GM12878 (cell line): ENCODE results near the gene SVIL. TPM values are rescaled to one million over a fixed set of nuclear protein-coding genes. Genes with fewer than 3 reads are reported as not detected.

Experiments used
- ATAC-seq: fragments of 200-7000 bp; cut with Tn5 transposase; 3 replicates; pipeline ENCODE4 v1.9.1; 2020; ENCODE audit warnings: mild to moderate bottlenecking, moderate library complexity
- BruUV-seq: library from RNA; stranded (reverse); fragments of 400-500 nt; replicated peaks from 2 replicates; lab custom pipeline; 2021; lab: Mats Ljungman, UMichigan
- CTCF ChIA-PET: fragments of 300-600 bp; sonication (Branson Sonifier 250); formaldehyde crosslinking; extraction: SDS; loops from one replicate; lab custom pipeline; 2021; ENCODE audit warnings: inconsistent platforms; lab: Yijun Ruan, JAX
- POLR2A ChIA-PET: fragments of 350-600 bp; formaldehyde crosslinking; extraction: SDS; loops from one replicate; lab custom pipeline; 2021; ENCODE audit warnings: inconsistent platforms; lab: Charles Lee
- RAD21 ChIA-PET: fragments of 300-600 bp; sonication (Branson Sonifier 250); formaldehyde crosslinking; loops from one replicate; lab custom pipeline; 2023; ENCODE audit warnings: antibody characterized with exemption; ENCODE audit not compliant: unreplicated experiment; lab: Charles Lee
- SMC1A ChIA-PET: fragments of 300-600 bp; sonication (Branson Sonifier 250); formaldehyde crosslinking; loops from one replicate; lab custom pipeline; 2023; ENCODE audit not compliant: unreplicated experiment, uncharacterized antibody; lab: Charles Lee
- DNase-seq: peaks from one replicate; pipeline ENCODE4 v3.0.0-alpha.2; 2011; ENCODE audit warnings: low read depth, low spot score
- FAIRE-seq: peaks from 3 replicates; lab custom pipeline; 2011; peaks lifted over from hg19 to GRCh38; lab: Jason Lieb, UNC
- H2AFZ ChIP-seq: 2 replicates; pipeline ENCODE4 v1.6.0; 2011; ENCODE audit warnings: low read depth, low read length, control low read depth; ENCODE audit not compliant: control insufficient read depth
- H3K27ac ChIP-seq: 2 replicates; pipeline ENCODE4 v1.5.1; 2011; ENCODE audit warnings: control low read depth; ENCODE audit not compliant: control insufficient read depth, insufficient read depth
- H3K27me3 ChIP-seq, 2 experiments: replicated peaks in 1 of 2; 2 replicates each; pipeline versions ENCODE4 v1.6.0 to v1.6.1; 2011; ENCODE audit warnings: low read length in 1 of 2; ENCODE audit not compliant: control insufficient read depth in 2 of 2, insufficient read depth in 2 of 2
- H3K36me3 ChIP-seq, 2 experiments: 2 replicates each; pipeline ENCODE4 v1.5.1; 2011; ENCODE audit warnings: low read length in 1 of 2; ENCODE audit not compliant: control insufficient read depth in 2 of 2, insufficient read depth in 2 of 2
- H3K4me1 ChIP-seq: 2 replicates; pipeline ENCODE4 v1.6.1; 2011; ENCODE audit warnings: mild to moderate bottlenecking, low read length, moderate library complexity, mixed read lengths; ENCODE audit not compliant: control insufficient read depth, insufficient read depth
- H3K4me2 ChIP-seq: 2 replicates; pipeline ENCODE4 v1.6.0; 2011; ENCODE audit warnings: control low read depth; ENCODE audit not compliant: control insufficient read depth, insufficient read depth
- H3K4me3 ChIP-seq: fragments of 200-600 bp; sonication (generic); 2 replicates; pipeline ENCODE4 v1.5.1; 2016
- H3K79me2 ChIP-seq: 2 replicates; pipeline ENCODE4 v1.6.0; 2011; ENCODE audit warnings: low read length; ENCODE audit not compliant: control insufficient read depth, insufficient read depth
- H3K9ac ChIP-seq: 2 replicates; pipeline ENCODE4 v1.8.0; 2011; ENCODE audit warnings: low read length, control low read depth, mixed read lengths; ENCODE audit not compliant: control insufficient read depth, insufficient read depth
- H3K9me3 ChIP-seq: replicated peaks from 3 replicates; pipeline ENCODE4 v1.5.1; 2011; ENCODE audit warnings: mild to moderate bottlenecking, low read length; ENCODE audit not compliant: control insufficient read depth, insufficient read depth
- H4K20me1 ChIP-seq: 2 replicates; pipeline ENCODE4 v1.6.0; 2011; ENCODE audit not compliant: control insufficient read depth, insufficient read depth
- BACH1 ChIP-seq: fragments of 450-650 bp; IDR thresholded peaks from 2 replicates; pipeline ENCODE4 v1.6.1; 2017; ENCODE audit warnings: mild to moderate bottlenecking, borderline replicate concordance
- BCL3 ChIP-seq: IDR thresholded peaks from 2 replicates; pipeline ENCODE4 v1.6.1; 2011; ENCODE audit warnings: borderline replicate concordance, low read depth, mild to moderate bottlenecking, moderate library complexity, low read length; ENCODE audit not compliant: insufficient read depth, poor library complexity, severe bottlenecking
- BRCA1 ChIP-seq: IDR thresholded peaks from 2 replicates; pipeline ENCODE4 v1.6.1; 2011; ENCODE audit warnings: low read depth, low read length, improper control_type of control experiment
- KLF5 ChIP-seq: fragments of 450-650 bp; IDR thresholded peaks from 2 replicates; pipeline ENCODE4 v1.6.1; 2014; ENCODE audit warnings: mild to moderate bottlenecking; ENCODE audit not compliant: partially characterized antibody
- NBN ChIP-seq: fragments of 450-650 bp; IDR thresholded peaks from 2 replicates; pipeline ENCODE4 v1.6.1; 2016
- NR2C2 ChIP-seq: IDR thresholded peaks from 2 replicates; pipeline ENCODE4 v1.6.1; 2011; ENCODE audit warnings: borderline replicate concordance, low read depth; ENCODE audit not compliant: control insufficient read depth, insufficient read length
- NRF1 ChIP-seq: conservative IDR thresholded peaks from 2 replicates; pipeline ENCODE4 v1.6.1; 2011; ENCODE audit warnings: mild to moderate bottlenecking, low read depth, low read length, improper control_type of control experiment
- SIN3A ChIP-seq: IDR thresholded peaks from 2 replicates; pipeline ENCODE4 v1.6.1; 2012; ENCODE audit warnings: low read depth, low read length, improper control_type of control experiment
- SUPT20H ChIP-seq: IDR thresholded peaks from 2 replicates; pipeline ENCODE4 v1.6.1; 2011; ENCODE audit warnings: low read depth, mild to moderate bottlenecking, low read length, moderate library complexity, borderline replicate concordance; ENCODE audit not compliant: control insufficient read depth
- YY1 ChIP-seq: IDR thresholded peaks from 2 replicates; pipeline ENCODE4 v1.6.1; 2011; ENCODE audit warnings: low read depth, mild to moderate bottlenecking, low read length
- ZBTB40 ChIP-seq: fragments of 450-650 bp; IDR thresholded peaks from 2 replicates; pipeline ENCODE4 v1.6.1; 2016; ENCODE audit warnings: mild to moderate bottlenecking, moderate library complexity, borderline replicate concordance
- WGBS: methylation state at CpG from one replicate; pipeline ENCODE4 v1.1.6; 2016; ENCODE audit warnings: low lambda C conversion rate; ENCODE audit not compliant: insufficient replicate concordance, insufficient coverage; ENCODE audit errors: missing lambda C conversion rate; 5-methylcytosine and 5-hydroxymethylcytosine counted together
- in situ Hi-C: fragments of 300-500 bp; cut with MboI; formaldehyde crosslinking; loops from 9 replicates; pipeline ENCODE4 v1.14.3; 2018; ENCODE audit warnings: mixed read lengths
- intact Hi-C: fragments of 100-400 bp; cut with micrococcal nuclease; formaldehyde crosslinking; loops from one replicate; pipeline ENCODE4 v1.14.2; 2022; ENCODE audit not compliant: unreplicated experiment
- polyA plus RNA-seq, 11 experiments: library from polyadenylated mRNA; depleted of rRNA in 4 of 11; unstranded in 6 of 11; stranded (reverse) in 5 of 11; fragments of >200 nt; fragmentation: Nextera tagmentation in 4 of 11; fragmentation: Illumina TruSeq in 1 of 11; extraction: Ambion mirVana in 4 of 11; extraction: Trizol in 1 of 11; gene quantifications; 1 replicate in 1 of 11; 2 replicates in 10 of 11; pipeline versions ENCODE4 v1.2.1 to v1.2.3, GENCODE V29; 2011 to 2016; ENCODE audit warnings: inconsistent platforms in 2 of 11, missing spikeins in 2 of 11, low read depth in 1 of 11
- total RNA-seq, 4 experiments: library from RNA; depleted of rRNA in 3 of 4; stranded (reverse); fragments of >200 nt in 3 of 4; fragmentation: Illumina TruSeq in 1 of 4; extraction: Trizol in 1 of 4; gene quantifications; 2 replicates each; pipeline versions ENCODE4 v1.2.1 to v1.2.3, GENCODE V29; 2013 to 2021
- TF ChIP-seq, protein P1 (sequence below): fragments of 450-650 bp; formaldehyde crosslinking; IDR thresholded peaks from 2 replicates; pipeline ENCODE4 v1.5.0; 2022; ENCODE audit warnings: mild to moderate bottlenecking, missing genetic modification characterization

Gene SVIL
- total and polyA plus RNA-seq, 10 of the 15 experiments (the other 5 are each of a cell fraction or from before 2014, with no cell fraction given) = 0.22 to 1.9 (median 0.87) TPM

- 11% methylated on average over 4 of the region's 4 CpGs for WGBS
- Histone ChIP-seq H3K27ac (no peak overlapping the region), H3K9me3 (no peaks in the 10 kb centered on the region; the same call in 2 of the 3 replicates), H3K4me3 (no peak overlapping the region), H4K20me1 (no peaks in the 10 kb centered on the region), H3K4me2 (no peak overlapping the region), H3K9ac (no peak overlapping the region), H3K27me3 (no peaks in the 10 kb centered on the region), H3K4me1 (no peaks in the 10 kb centered on the region), H3K36me3 (no peaks in the 10 kb centered on the region; a peak in 1 of 4 replicates), H2AFZ (no peak overlapping the region), H3K79me2 (no peaks in the 10 kb centered on the region)
- POLR2A ChIA-PET = interaction anchor here (1.5 kb wide), 1 partner anchor 10 kb away, joined by 4 read pairs; no protein-coding TSS in a partner anchor
- FAIRE-seq (no peak), ATAC-seq (peak; percentile 53), DNase-seq (no peak)
- CTCF ChIA-PET = interaction anchor here (0.6 to 0.8 kb wide), 3 partner anchors 8 to 1856 kb away, joined by 3 read pairs; no protein-coding TSS in a partner anchor
- intact Hi-C loops (no loop called here), in situ Hi-C loops (no loop called here)
- no TSS peak for BruUV-seq
- SMC1A ChIA-PET = no interaction called here
- RAD21 ChIA-PET = interaction anchor here (0.8 kb wide), 1 partner anchor 9 kb away, joined by 3 read pairs; no protein-coding TSS in a partner anchor
- TF ChIP-seq, protein P1, sequence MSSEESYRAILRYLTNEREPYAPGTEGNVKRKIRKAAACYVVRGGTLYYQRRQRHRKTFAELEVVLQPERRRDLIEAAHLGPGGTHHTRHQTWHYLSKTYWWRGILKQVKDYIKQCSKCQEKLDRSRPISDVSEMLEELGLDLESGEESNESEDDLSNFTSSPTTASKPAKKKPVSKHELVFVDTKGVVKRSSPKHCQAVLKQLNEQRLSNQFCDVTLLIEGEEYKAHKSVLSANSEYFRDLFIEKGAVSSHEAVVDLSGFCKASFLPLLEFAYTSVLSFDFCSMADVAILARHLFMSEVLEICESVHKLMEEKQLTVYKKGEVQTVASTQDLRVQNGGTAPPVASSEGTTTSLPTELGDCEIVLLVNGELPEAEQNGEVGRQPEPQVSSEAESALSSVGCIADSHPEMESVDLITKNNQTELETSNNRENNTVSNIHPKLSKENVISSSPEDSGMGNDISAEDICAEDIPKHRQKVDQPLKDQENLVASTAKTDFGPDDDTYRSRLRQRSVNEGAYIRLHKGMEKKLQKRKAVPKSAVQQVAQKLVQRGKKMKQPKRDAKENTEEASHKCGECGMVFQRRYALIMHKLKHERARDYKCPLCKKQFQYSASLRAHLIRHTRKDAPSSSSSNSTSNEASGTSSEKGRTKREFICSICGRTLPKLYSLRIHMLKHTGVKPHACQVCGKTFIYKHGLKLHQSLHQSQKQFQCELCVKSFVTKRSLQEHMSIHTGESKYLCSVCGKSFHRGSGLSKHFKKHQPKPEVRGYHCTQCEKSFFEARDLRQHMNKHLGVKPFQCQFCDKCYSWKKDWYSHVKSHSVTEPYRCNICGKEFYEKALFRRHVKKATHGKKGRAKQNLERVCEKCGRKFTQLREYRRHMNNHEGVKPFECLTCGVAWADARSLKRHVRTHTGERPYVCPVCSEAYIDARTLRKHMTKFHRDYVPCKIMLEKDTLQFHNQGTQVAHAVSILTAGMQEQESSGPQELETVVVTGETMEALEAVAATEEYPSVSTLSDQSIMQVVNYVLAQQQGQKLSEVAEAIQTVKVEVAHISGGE (CRISPR knock-in tag) = no peak
- TF ChIP-seq YY1 (no peak), KLF5 (no peak), SUPT20H (no peak), BCL3 (no peak), BACH1 (no peak), ZBTB40 (no peak), SIN3A (no peak), BRCA1 (no peak), NRF1 (no peak), NBN (no peak), NR2C2 (no peak)
These were observed 26.7 kb downstream of the SVIL start for GRCh38 chr10:29608062-29608461.
